A549 (cell line): Measurements from ENCODE around the gene OSCP1. TPM values are rescaled to one million over a fixed set of nuclear protein-coding genes. Genes with fewer than 3 reads are reported as not detected.

Source experiments
- ATAC-seq, 2 experiments: fragments of 200-7000 bp in 1 of 2; fragments of >200 bp in 1 of 2; cut with Nextera tagmentation in 1 of 2; cut with Tn5 transposase in 1 of 2; 3 replicates each; pipeline versions ENCODE4 v1.8.0 to v1.9.1; 2018 to 2020; ENCODE audit warnings: mild to moderate bottlenecking in 1 of 2, moderate library complexity in 1 of 2
- CTCF ChIA-PET: fragments of 300-600 bp; sonication (Branson Sonifier 250); formaldehyde crosslinking; extraction: SDS; loops from one replicate; lab custom pipeline; 2021; ENCODE audit warnings: antibody characterized with exemption, inconsistent platforms; lab: Yijun Ruan, JAX
- POLR2A ChIA-PET: fragments of 350-600 bp; formaldehyde crosslinking; extraction: SDS; loops from one replicate; lab custom pipeline; 2021; ENCODE audit warnings: antibody characterized with exemption, inconsistent platforms; lab: Yijun Ruan, JAX
- DNase-seq, 2 experiments: peaks; one replicate each; pipeline versions ENCODE4 v3.0.0 to v3.0.0-alpha.2; 2011 to 2016; ENCODE audit warnings: low read depth in 1 of 2, low spot score in 1 of 2
- FAIRE-seq: peaks from 2 replicates; lab custom pipeline; 2011; peaks lifted over from hg19 to GRCh38; lab: Jason Lieb, UNC
- H3K27ac ChIP-seq, 2 experiments: fragments of >200 bp; sonication (Bioruptor Twin); formaldehyde crosslinking; 3 replicates each; pipeline ENCODE4 v1.5.1; 2016 to 2017
- H3K4me1 ChIP-seq: fragments of >200 bp; sonication (Bioruptor Twin); formaldehyde crosslinking; 3 replicates; pipeline ENCODE4 v1.6.1; 2016
- H3K4me2 ChIP-seq: fragments of >200 bp; sonication (Bioruptor Twin); formaldehyde crosslinking; 3 replicates; pipeline ENCODE4 v1.6.1; 2016
- H3K4me3 ChIP-seq: fragments of >200 bp; sonication (Bioruptor Twin); formaldehyde crosslinking; 3 replicates; pipeline ENCODE4 v1.5.1; 2016
- H3K9me3 ChIP-seq: fragments of >200 bp; sonication (Bioruptor Twin); formaldehyde crosslinking; 3 replicates; pipeline ENCODE4 v1.6.1; 2016
- CBX2 ChIP-seq: fragments of 200-600 bp; sonication (generic); IDR thresholded peaks from 2 replicates; pipeline ENCODE4 v1.6.1; 2016; ENCODE audit warnings: low read depth, mild to moderate bottlenecking, borderline replicate concordance
- CEBPB ChIP-seq, 2 experiments: fragments of >200 bp in 1 of 2; sonication (Bioruptor Twin) in 1 of 2; formaldehyde crosslinking in 1 of 2; IDR thresholded peaks; 2 replicates each; pipeline ENCODE4 v1.6.1; 2012 to 2016
- EHF ChIP-seq: fragments of 250-450 bp; sonication (Bioruptor Pico); IDR thresholded peaks from 2 replicates; pipeline ENCODE4 v1.5.0; 2020; ENCODE audit warnings: mild to moderate bottlenecking
- EHMT2 ChIP-seq: fragments of 200-600 bp; sonication (generic); IDR thresholded peaks from 2 replicates; pipeline ENCODE4 v1.6.1; 2016; ENCODE audit warnings: antibody characterized with exemption, low read depth, mild to moderate bottlenecking, moderate library complexity
- FOSB ChIP-seq: fragments of 250-450 bp; sonication (Bioruptor Pico); IDR thresholded peaks from 2 replicates; pipeline ENCODE4 v1.5.0; 2020; ENCODE audit warnings: mild to moderate bottlenecking, moderate library complexity
- GATA3 ChIP-seq: IDR thresholded peaks from 2 replicates; pipeline ENCODE4 v1.6.1; 2012; ENCODE audit warnings: borderline replicate concordance
- JUNB ChIP-seq: fragments of >200 bp; sonication (Bioruptor Twin); formaldehyde crosslinking; IDR thresholded peaks from 2 replicates; pipeline ENCODE4 v1.6.1; 2016
- KDM1A ChIP-seq: fragments of 200-600 bp; sonication (generic); IDR thresholded peaks from 2 replicates; pipeline ENCODE4 v1.6.1; 2016; ENCODE audit warnings: low read depth, mild to moderate bottlenecking
- MAFK ChIP-seq: fragments of 450-650 bp; IDR thresholded peaks from 2 replicates; pipeline ENCODE4 v1.6.1; 2014; ENCODE audit not compliant: partially characterized antibody
- MAZ ChIP-seq: fragments of 150-350 bp; IDR thresholded peaks from 2 replicates; pipeline ENCODE4 v1.6.1; 2014; ENCODE audit warnings: antibody characterized with exemption, low read depth, low read length, borderline replicate concordance
- MYC ChIP-seq: IDR thresholded peaks from 2 replicates; pipeline ENCODE4 v1.6.1; 2012; ENCODE audit warnings: mild to moderate bottlenecking, inconsistent platforms, low read length, improper control_type of control experiment, borderline replicate concordance
- PHF8 ChIP-seq: fragments of 200-600 bp; sonication (generic); IDR thresholded peaks from 2 replicates; pipeline ENCODE4 v1.6.1; 2016; ENCODE audit warnings: low read depth, mild to moderate bottlenecking, antibody characterized with exemption, moderate library complexity, borderline replicate concordance
- RCOR1 ChIP-seq: fragments of 150-350 bp; IDR thresholded peaks from 2 replicates; pipeline ENCODE4 v1.6.1; 2014; ENCODE audit warnings: antibody characterized with exemption, low read length, low read depth
- SMC3 ChIP-seq: fragments of >200 bp; sonication (Bioruptor Twin); formaldehyde crosslinking; IDR thresholded peaks from 3 replicates; pipeline ENCODE4 v1.6.1; 2018; ENCODE audit warnings: inconsistent platforms
- TP53 ChIP-seq: fragments of 250-450 bp; sonication (Bioruptor Pico); IDR thresholded peaks from 2 replicates; pipeline ENCODE4 v1.5.0; 2021; ENCODE audit warnings: mild to moderate bottlenecking, moderate library complexity
- ZC3H11A ChIP-seq: fragments of 450-650 bp; IDR thresholded peaks from 2 replicates; pipeline ENCODE4 v1.6.1; 2014; ENCODE audit warnings: antibody characterized with exemption, mild to moderate bottlenecking
- ZSCAN20 ChIP-seq: fragments of 250-450 bp; sonication (Bioruptor Pico); IDR thresholded peaks from 2 replicates; pipeline ENCODE4 v1.8.0; 2022; ENCODE audit warnings: mild to moderate bottlenecking, moderate library complexity
- WGBS: methylation state at CpG from one replicate; pipeline ENCODE4 v1.1.6; 2017; ENCODE audit errors: missing lambda C conversion rate; 5-methylcytosine and 5-hydroxymethylcytosine counted together
- polyA plus RNA-seq, 4 experiments: library from polyadenylated mRNA; depleted of rRNA in 3 of 4; stranded (reverse); fragments of >200 nt; fragmentation: RNase III in 1 of 4; extraction: RNeasy Plus Mini Kit Qiagen cat#74134 plus additional on column Dnase treatment in 1 of 4; gene quantifications; 2 replicates in 3 of 4; 3 replicates in 1 of 4; pipeline ENCODE4 v1.2.3, GENCODE V29; 2011 to 2017
- TF ChIP-seq, protein P1 (sequence below): fragments of 250-450 bp; sonication (Bioruptor Pico); IDR thresholded peaks from 2 replicates; pipeline ENCODE4 v1.5.0; 2020; ENCODE audit warnings: low read depth, mild to moderate bottlenecking, moderate library complexity
- TF ChIP-seq, protein P2 (sequence below): IDR thresholded peaks from 2 replicates; pipeline ENCODE4 v1.6.1; 2012
- TF ChIP-seq, protein P3 (sequence below): fragments of 150-350 bp; IDR thresholded peaks from 2 replicates; pipeline ENCODE4 v1.6.1; 2014; ENCODE audit warnings: low read depth, mild to moderate bottlenecking, low read length

Gene OSCP1
- polyA plus RNA-seq, 2 of the 4 experiments (the other 2 are of a cell fraction): 4.6 to 6.6 TPM

DNA sequence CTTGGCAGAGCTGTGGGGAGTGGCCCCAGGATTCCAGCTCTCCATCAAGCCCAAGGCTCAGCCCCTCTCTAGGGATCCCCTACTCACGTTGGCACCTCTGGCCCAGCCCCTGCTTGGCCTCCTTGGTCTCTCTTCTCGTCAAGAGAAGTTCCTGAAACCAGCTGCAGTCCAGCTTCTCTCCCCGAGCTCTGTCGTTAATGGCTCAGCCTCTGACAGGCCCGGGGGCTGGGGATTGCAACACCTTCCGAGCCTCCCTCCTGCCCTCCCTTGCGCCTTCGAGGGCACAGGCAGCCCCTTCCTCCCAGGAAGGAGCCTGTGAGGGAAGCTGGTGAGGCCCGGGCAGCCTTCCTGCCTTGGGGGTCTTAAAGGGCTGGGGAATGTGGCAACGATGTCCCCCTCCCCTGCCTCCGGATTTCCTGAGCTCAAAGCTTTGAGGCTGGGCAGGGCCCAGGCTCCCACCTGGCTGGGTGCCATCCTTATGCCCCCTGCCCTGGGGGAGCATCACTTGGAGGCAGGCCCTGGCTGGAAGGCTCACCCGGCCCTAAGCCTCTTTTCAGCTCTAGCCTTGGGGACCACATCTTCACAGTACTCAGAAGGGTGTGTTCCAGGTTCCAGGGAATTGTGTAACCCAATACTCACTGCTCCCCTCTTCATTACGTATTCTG, 32.6 kb upstream of the OSCP1 start, which contains the start of gene CSF3R:
Gene CSF3R, minus strand, starts transcription at position 190 of the 665 bp plus-strand sequence. CDS start 3,417 bp downstream, outside the sequence.
- FAIRE-seq (no peak), DNase-seq (no peak), ATAC-seq (no peak)
- TF ChIP-seq MAZ: no peak
- TF ChIP-seq, protein P1, sequence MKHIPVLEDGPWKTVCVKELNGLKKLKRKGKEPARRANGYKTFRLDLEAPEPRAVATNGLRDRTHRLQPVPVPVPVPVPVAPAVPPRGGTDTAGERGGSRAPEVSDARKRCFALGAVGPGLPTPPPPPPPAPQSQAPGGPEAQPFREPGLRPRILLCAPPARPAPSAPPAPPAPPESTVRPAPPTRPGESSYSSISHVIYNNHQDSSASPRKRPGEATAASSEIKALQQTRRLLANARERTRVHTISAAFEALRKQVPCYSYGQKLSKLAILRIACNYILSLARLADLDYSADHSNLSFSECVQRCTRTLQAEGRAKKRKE (CRISPR knock-in tag): no peak
- TF ChIP-seq KDM1A: no peak
- TF ChIP-seq GATA3: no peak
- no peak for TF ChIP-seq EHF
- no peak for TF ChIP-seq ZC3H11A
- no peak for TF ChIP-seq MYC
- no peak for TF ChIP-seq JUNB
- no peak for TF ChIP-seq FOSB (CRISPR knock-in tag)
- Histone ChIP-seq H3K27ac (peak within 1 kb of the TSS in 1 of 2 experiments; percentile 49; a peak in 2 of 6 replicates), H3K9me3 (no peaks in the 10 kb centered on the region), H3K4me3 (no peak within 1 kb of the TSS), H3K4me2 (no peak within 1 kb of the TSS), H3K4me1 (peaks cover 20% of the 10 kb centered on the region)
- POLR2A ChIA-PET: interaction anchor here (1.4 kb wide), 1 partner anchor 19 kb away, joined by 4 read pairs; the partner anchor contains the start of gene MRPS15
- CTCF ChIA-PET: interaction anchor here (1.3 kb wide), 1 partner anchor 33 kb away, joined by 5 read pairs; no protein-coding TSS in a partner anchor
- 81% methylated on average over 7 of the region's 13 CpGs for WGBS

DNA sequence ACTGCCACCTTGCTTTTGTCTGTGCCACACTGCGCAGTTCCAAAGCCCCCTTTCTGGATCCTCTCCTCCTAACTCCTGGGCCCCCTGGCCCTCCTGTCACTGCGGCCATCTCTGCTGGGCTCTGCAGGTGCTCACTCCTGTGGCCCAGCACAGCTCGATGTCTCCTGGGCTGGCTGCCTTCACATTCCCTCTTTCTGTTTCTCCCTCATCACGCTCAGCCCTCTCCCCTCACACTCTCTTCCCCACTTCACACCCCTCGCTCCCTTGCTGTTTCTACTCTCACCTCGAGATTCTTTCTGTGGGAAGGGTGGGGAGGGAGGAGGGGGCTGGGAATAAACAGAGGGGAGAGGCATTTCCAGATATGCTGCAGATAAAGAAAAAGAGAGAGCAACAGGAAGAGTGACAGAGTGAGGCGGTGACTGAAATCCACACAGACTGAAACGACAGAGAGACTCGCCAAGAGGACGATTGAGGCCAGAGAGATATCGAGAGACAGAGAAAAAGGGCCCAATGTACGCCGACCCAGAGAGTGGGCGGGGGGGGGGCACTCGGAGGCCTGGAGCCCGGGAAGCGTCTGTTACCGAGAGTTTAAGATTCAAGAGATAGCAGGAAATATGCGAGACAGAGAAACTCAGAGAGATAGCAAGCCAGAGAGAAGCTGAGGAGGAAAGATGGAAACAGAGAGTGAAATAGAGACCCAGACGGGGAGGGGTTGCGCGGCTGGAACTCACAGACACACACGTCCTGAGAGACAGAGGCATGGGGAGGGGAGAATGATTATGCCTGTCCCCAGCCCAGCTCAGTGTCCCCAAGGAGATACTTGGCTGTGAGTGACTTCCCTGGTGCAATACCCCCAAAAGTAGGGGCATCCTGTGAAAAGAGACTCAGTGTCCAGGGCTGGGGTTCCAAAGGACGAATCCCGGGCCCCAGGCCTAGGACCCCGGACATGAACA, 31.8 kb upstream of the OSCP1 start:
- no peak for ATAC-seq
- no peak for FAIRE-seq
- CTCF ChIA-PET: interaction anchor here (1.3 kb wide), 1 partner anchor 34 kb away, joined by 5 read pairs; no protein-coding TSS in a partner anchor
- H3K4me2 ChIP-seq: no peak overlapping the region
- H3K9me3 ChIP-seq: no peaks in the 10 kb centered on the region
- H3K4me3 ChIP-seq: no peak overlapping the region
- WGBS: 75% methylated on average over 25 of the region's 26 CpGs
- no peak for DNase-seq
- peaks cover 12% of the 10 kb centered on the region for H3K4me1 ChIP-seq
- TF ChIP-seq EHMT2 (no peak), CEBPB (IDR thresholded peaks at IDR 0.05) (no peak), TP53 (CRISPR knock-in tag) (no peak), PHF8 (no peak), MAFK (no peak), MAZ (no peak), RCOR1 (no peak), ZSCAN20 (CRISPR knock-in tag) (no peak), SMC3 (no peak)
- TF ChIP-seq, protein P2, sequence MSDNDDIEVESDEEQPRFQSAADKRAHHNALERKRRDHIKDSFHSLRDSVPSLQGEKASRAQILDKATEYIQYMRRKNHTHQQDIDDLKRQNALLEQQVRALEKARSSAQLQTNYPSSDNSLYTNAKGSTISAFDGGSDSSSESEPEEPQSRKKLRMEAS: no peak
- TF ChIP-seq, protein P3, sequence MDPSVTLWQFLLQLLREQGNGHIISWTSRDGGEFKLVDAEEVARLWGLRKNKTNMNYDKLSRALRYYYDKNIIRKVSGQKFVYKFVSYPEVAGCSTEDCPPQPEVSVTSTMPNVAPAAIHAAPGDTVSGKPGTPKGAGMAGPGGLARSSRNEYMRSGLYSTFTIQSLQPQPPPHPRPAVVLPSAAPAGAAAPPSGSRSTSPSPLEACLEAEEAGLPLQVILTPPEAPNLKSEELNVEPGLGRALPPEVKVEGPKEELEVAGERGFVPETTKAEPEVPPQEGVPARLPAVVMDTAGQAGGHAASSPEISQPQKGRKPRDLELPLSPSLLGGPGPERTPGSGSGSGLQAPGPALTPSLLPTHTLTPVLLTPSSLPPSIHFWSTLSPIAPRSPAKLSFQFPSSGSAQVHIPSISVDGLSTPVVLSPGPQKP: no peak
- POLR2A ChIA-PET: interaction anchor here (1.4 kb wide), 1 partner anchor 18 kb away, joined by 4 read pairs; the partner anchor contains the start of gene MRPS15
- H3K27ac ChIP-seq: peak overlapping the region in 1 of 2 experiments; percentile 39; a peak in 2 of 6 replicates

DNA sequence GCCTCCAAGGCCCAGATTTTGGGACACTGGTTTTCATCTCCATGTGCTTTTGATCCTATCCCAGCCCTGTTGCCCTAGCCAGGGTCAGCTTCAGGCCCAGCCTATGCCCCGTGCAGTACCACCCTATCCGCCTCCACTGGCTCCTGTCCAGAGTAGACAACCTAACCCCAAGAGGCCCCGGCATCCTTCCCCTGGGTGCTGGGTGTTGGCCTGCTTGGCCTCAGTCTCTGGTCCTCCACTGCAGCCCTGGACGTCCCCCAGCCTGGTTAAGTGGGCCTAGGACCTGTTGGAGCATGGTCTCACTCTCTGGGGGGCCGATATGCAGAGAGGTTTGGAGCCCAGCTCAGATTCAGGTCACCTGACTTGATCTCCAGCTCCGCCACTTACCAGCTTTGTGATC, 30.8 kb upstream of the OSCP1 start:
- ChIA-PET POLR2A (no interaction called here), CTCF (no interaction called here)
- DNase-seq (no peak), ATAC-seq (no peak), FAIRE-seq (no peak)
- Histone ChIP-seq H3K27ac (no peak overlapping the region), H3K4me3 (no peak overlapping the region), H3K9me3 (no peaks in the 10 kb centered on the region), H3K4me2 (no peak overlapping the region), H3K4me1 (peaks cover 3% of the 10 kb centered on the region)
- no peak for TF ChIP-seq CBX2
- WGBS: 100% methylated on average over 1 of the region's 6 CpGs
